RWPE2 (cell line): ENCODE measurements around the gene RPUSD4.
A peak's percentile ranks its signal among the peaks of the same experiment; 100 is the strongest.

Experiments used
- ATAC-seq: fragments of 200-7000 bp; cut with Tn5 transposase; 3 replicates; pipeline ENCODE4 v1.9.1; 2021; ENCODE audit warnings: low read depth
- DNase-seq: peaks from one replicate; pipeline ENCODE4 v3.0.0-alpha.2; 2020; ENCODE audit warnings: low spot score
- H3K27ac ChIP-seq: fragments of 450-650 bp; 2 replicates; pipeline ENCODE4 v1.5.1; 2017; ENCODE audit warnings: mild to moderate bottlenecking; ENCODE audit not compliant: poor library complexity, severe bottlenecking
- H3K27me3 ChIP-seq: fragments of 250-450 bp; sonication (Bioruptor Pico); 2 replicates; pipeline ENCODE4 v1.5.1; 2021; ENCODE audit warnings: mild to moderate bottlenecking, moderate library complexity; ENCODE audit not compliant: insufficient read depth, poor library complexity, severe bottlenecking
- H3K36me3 ChIP-seq: fragments of 250-450 bp; sonication (Bioruptor Pico); 2 replicates; pipeline ENCODE4 v1.5.1; 2020; ENCODE audit warnings: low read depth, mild to moderate bottlenecking, moderate library complexity
- H3K4me1 ChIP-seq: fragments of 250-450 bp; sonication (Bioruptor Pico); 2 replicates; pipeline ENCODE4 v1.5.1; 2021; ENCODE audit warnings: mild to moderate bottlenecking, moderate library complexity; ENCODE audit not compliant: insufficient read depth, poor library complexity, severe bottlenecking
- H3K4me3 ChIP-seq: fragments of 250-450 bp; sonication (Bioruptor Pico); 2 replicates; pipeline ENCODE4 v1.5.1; 2021; ENCODE audit warnings: mild to moderate bottlenecking, moderate library complexity; ENCODE audit not compliant: severe bottlenecking
- H3K9me3 ChIP-seq: fragments of 250-450 bp; sonication (Bioruptor Pico); 2 replicates; pipeline ENCODE4 v1.5.1; 2021; ENCODE audit warnings: mild to moderate bottlenecking, moderate library complexity; ENCODE audit not compliant: severe bottlenecking
- TF ChIP-seq, protein P1 (sequence below): fragments of 450-650 bp; IDR thresholded peaks from one replicate; pipeline ENCODE4 v1.5.1; 2017; ENCODE audit warnings: mild to moderate bottlenecking, moderate library complexity; ENCODE audit not compliant: poor library complexity, severe bottlenecking

Gene RPUSD4

DNA sequence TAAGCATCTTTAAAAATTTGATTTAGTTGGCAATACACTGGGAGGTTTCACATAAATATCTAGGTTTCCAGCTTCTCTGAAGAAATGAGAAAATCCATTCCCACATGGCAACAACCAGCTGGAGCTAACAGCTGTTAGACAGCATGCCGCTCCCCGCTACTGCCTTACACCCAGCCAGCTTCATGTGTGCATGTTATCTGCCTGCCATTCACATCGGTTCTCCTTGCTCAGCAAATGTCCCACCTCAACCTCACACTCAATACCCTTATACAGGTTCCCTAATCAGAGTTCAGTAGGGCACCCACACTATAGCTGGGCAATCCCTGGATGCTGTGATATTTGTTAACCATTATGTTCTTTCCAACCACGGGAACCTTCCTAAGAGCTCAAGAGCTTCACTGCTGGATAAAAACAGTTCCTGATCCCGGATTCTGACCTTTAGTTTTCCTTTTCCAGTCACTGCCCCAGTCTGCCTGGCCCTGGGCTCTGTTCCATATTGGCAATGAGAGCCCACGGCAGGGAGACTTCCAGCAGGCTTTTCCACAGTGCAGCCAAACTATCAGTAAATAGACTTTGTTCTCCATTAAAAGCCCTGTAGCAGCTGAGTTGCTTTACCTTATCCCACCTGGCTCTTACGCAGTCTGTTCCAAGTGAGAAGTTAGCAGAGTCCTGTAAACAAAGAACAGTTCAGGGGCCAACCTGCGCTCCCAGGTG is 8.6 kb downstream of the RPUSD4 start:
- H3K4me3 ChIP-seq: no peak overlapping the region
- no peaks in the 10 kb centered on the region for H3K27me3 ChIP-seq
- ATAC-seq: no peak
- TF ChIP-seq, protein P1, sequence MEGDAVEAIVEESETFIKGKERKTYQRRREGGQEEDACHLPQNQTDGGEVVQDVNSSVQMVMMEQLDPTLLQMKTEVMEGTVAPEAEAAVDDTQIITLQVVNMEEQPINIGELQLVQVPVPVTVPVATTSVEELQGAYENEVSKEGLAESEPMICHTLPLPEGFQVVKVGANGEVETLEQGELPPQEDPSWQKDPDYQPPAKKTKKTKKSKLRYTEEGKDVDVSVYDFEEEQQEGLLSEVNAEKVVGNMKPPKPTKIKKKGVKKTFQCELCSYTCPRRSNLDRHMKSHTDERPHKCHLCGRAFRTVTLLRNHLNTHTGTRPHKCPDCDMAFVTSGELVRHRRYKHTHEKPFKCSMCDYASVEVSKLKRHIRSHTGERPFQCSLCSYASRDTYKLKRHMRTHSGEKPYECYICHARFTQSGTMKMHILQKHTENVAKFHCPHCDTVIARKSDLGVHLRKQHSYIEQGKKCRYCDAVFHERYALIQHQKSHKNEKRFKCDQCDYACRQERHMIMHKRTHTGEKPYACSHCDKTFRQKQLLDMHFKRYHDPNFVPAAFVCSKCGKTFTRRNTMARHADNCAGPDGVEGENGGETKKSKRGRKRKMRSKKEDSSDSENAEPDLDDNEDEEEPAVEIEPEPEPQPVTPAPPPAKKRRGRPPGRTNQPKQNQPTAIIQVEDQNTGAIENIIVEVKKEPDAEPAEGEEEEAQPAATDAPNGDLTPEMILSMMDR: no peak
- H3K4me1 ChIP-seq: no peaks in the 10 kb centered on the region
- DNase-seq: no peak
- peaks cover 88% of the 10 kb centered on the region for H3K36me3 ChIP-seq
- H3K9me3 ChIP-seq: no peaks in the 10 kb centered on the region
- no peak overlapping the region for H3K27ac ChIP-seq

DNA sequence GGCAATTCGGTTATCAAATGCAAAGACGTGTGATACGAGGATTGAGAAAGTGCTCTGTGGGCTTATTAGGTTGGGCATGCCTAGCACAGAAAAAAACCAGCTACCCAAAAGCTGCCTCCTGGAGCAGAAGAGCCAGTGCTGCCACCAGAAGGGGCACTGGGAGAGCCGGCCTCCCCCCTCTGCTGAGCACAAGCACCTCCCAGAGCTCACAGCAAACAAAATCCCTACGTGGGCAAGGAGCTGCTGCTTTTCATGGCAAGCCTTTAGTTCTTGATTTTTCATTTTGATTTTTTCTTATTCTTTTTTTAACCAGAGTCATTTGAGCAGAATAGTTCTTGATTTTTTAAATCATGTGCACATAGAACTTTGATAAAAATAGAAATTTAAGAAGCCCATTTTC is 12.8 kb downstream of the RPUSD4 start:
- no peak overlapping the region for H3K4me3 ChIP-seq
- H3K27ac ChIP-seq: no peak overlapping the region
- DNase-seq: no peak
- peaks cover 58% of the 10 kb centered on the region for H3K36me3 ChIP-seq
- ATAC-seq: no peak
- no peaks in the 10 kb centered on the region for H3K9me3 ChIP-seq
- H3K4me1 ChIP-seq: no peaks in the 10 kb centered on the region
- no peaks in the 10 kb centered on the region for H3K27me3 ChIP-seq
- TF ChIP-seq, protein P1: no peak

DNA sequence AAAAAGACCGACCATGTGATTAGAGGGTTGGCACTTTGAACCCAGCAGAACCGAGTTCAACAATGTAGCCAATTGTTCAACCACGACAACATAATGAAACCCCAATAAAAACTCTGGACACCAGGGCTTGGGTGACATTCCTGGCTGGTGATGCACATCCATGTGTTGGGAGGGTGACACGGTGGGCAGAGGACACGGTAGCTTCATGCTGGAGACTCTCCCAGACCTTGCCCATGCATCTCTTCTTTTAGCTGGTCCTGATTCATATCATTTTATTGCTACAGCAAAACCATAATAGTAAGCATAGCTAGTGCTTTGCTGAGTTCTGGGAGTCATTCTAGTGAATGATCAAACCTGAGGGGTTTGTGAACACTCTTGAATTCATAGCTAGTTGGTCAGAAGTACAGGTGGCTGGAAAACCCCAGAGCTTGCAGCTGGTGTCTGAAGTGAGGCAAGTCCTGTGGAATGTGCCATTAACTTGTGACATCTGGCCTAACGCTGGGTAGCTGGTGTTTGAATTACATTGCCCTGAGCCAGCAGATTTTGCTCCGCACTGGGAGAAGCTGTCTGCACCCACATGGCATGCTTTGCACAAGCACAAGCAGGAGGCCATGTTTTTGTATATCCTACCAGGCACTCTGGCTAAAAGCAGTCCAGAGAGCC is 14.0 kb downstream of the RPUSD4 start:
- Histone ChIP-seq H3K4me1 (no peaks in the 10 kb centered on the region), H3K36me3 (peaks cover 46% of the 10 kb centered on the region), H3K9me3 (no peaks in the 10 kb centered on the region), H3K4me3 (no peak overlapping the region), H3K27ac (no peak overlapping the region), H3K27me3 (no peaks in the 10 kb centered on the region)
- TF ChIP-seq, protein P1: no peak
- DNase-seq (no peak), ATAC-seq (no peak)

DNA sequence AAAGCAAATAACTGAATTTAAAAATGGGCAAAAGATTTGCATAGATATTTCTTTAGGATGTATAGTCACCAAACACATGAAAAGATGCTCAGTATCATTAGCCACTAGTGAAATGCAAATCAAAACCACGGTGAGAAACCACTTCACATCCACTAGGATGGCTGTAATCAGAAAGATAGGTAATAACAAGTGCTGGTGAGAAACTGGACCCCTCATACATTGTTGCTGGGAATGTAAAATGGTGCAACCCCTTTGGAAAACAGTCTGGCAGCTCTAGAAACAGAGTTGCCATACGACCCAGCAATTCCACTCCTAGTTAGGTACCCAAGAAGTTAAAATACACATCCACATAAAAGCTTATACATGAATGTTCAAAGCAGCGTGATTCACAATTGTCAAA is 16.3 kb downstream of the RPUSD4 start:
- no peak overlapping the region for H3K27ac ChIP-seq
- peaks cover 26% of the 10 kb centered on the region for H3K36me3 ChIP-seq
- ATAC-seq: no peak
- DNase-seq: no peak
- TF ChIP-seq, protein P1: no peak
- H3K4me3 ChIP-seq: no peak overlapping the region
- H3K4me1 ChIP-seq: no peaks in the 10 kb centered on the region
- no peaks in the 10 kb centered on the region for H3K27me3 ChIP-seq
- H3K9me3 ChIP-seq: no peaks in the 10 kb centered on the region

DNA sequence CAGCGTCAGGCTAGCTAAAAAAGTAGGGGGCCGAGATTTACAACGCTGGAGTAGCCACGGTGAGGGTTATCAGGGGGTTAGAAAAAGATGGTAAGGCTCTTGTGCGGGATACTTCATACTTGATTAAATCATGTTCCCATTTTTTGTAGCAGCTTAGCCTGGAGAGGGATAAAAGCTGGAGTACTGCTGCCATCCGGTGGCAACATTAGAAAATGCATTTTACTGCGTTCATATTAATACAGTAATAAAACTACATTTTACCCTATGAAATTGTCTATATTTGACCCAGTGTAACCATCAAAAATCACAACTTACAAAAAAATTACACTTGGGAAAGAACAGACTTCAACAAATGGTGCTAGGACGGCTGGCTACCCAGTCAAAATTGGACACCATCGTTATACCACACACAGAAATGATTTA is 17.3 kb downstream of the RPUSD4 start:
- TF ChIP-seq, protein P1: peak; percentile 78
- Histone ChIP-seq H3K27me3 (no peaks in the 10 kb centered on the region), H3K4me1 (no peaks in the 10 kb centered on the region), H3K36me3 (peaks cover 26% of the 10 kb centered on the region), H3K4me3 (no peak overlapping the region), H3K27ac (no peak overlapping the region), H3K9me3 (no peaks in the 10 kb centered on the region)
- peak; percentile 70 for ATAC-seq
- DNase-seq: no peak
